GM10248 (cell line): ENCODE measurements around the gene FOXL1.

Experiments
- CTCF ChIA-PET: fragments of 300-600 bp; sonication (Branson Sonifier 250); formaldehyde crosslinking; extraction: SDS; loops from one replicate; lab custom pipeline; 2021; ENCODE audit warnings: antibody characterized with exemption; lab: Yijun Ruan, JAX
- POLR2A ChIA-PET: fragments of 350-650 bp; sonication (Branson Sonifier 250); formaldehyde crosslinking; extraction: SDS; loops from one replicate; lab custom pipeline; 2020; ENCODE audit warnings: antibody characterized with exemption; lab: Yijun Ruan, JAX
- DNase-seq: peaks from one replicate; pipeline ENCODE4 v3.0.0; 2012; ENCODE audit errors: extremely low spot score
- TF ChIP-seq, protein P1 (sequence below): IDR thresholded peaks from 2 replicates; pipeline ENCODE4 v1.5.1; 2012; ENCODE audit warnings: mild to moderate bottlenecking, low read depth; ENCODE audit errors: extremely low read depth, missing control alignments, control extremely low read depth

Gene FOXL1

DNA sequence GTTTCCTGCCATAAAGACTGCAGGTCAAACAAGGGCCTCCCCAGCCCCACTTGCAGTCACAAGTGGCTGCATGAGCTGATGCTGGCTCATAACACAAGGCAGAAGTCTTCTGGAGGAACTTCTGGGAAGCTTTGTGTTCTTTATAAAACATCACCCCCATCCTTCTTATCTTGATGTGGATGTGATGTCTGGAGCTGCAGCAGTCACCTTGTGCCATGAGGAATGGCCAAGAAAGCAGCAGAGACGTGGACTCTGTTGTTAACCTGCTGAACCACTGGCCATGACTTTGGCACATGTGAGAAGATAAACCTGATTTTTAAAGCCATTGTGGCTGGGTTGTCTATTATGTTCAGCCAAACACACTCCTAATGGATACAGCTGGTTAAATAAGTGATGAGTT, 41.8 kb downstream of the FOXL1 start:
- ChIA-PET CTCF (no interaction called here), POLR2A (no interaction called here)
- no peak for DNase-seq
- TF ChIP-seq, protein P1, sequence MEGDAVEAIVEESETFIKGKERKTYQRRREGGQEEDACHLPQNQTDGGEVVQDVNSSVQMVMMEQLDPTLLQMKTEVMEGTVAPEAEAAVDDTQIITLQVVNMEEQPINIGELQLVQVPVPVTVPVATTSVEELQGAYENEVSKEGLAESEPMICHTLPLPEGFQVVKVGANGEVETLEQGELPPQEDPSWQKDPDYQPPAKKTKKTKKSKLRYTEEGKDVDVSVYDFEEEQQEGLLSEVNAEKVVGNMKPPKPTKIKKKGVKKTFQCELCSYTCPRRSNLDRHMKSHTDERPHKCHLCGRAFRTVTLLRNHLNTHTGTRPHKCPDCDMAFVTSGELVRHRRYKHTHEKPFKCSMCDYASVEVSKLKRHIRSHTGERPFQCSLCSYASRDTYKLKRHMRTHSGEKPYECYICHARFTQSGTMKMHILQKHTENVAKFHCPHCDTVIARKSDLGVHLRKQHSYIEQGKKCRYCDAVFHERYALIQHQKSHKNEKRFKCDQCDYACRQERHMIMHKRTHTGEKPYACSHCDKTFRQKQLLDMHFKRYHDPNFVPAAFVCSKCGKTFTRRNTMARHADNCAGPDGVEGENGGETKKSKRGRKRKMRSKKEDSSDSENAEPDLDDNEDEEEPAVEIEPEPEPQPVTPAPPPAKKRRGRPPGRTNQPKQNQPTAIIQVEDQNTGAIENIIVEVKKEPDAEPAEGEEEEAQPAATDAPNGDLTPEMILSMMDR: no peak

DNA sequence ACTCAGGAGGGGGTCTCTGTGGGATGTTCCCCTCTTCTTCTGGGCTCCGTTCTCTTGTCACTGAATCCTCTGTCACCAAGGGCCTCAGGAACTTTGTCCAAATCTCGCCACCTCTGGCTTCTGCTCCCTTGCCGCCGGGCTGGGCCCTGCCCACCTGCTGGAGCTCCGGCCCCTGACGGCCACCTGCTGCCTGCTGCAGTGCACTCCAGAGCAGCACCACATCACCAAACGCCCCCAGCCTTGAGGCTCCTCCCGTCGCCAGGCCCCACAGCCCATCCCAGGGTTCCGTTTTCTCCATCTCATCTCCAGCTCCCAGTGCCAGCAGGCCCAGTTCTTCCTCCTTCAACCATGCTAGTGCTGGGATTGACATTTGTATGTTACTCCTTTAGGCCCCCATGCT, 43.6 kb downstream of the FOXL1 start:
- DNase-seq: no peak
- ChIA-PET CTCF (no interaction called here), POLR2A (no interaction called here)
- TF ChIP-seq, protein P1: no peak

DNA sequence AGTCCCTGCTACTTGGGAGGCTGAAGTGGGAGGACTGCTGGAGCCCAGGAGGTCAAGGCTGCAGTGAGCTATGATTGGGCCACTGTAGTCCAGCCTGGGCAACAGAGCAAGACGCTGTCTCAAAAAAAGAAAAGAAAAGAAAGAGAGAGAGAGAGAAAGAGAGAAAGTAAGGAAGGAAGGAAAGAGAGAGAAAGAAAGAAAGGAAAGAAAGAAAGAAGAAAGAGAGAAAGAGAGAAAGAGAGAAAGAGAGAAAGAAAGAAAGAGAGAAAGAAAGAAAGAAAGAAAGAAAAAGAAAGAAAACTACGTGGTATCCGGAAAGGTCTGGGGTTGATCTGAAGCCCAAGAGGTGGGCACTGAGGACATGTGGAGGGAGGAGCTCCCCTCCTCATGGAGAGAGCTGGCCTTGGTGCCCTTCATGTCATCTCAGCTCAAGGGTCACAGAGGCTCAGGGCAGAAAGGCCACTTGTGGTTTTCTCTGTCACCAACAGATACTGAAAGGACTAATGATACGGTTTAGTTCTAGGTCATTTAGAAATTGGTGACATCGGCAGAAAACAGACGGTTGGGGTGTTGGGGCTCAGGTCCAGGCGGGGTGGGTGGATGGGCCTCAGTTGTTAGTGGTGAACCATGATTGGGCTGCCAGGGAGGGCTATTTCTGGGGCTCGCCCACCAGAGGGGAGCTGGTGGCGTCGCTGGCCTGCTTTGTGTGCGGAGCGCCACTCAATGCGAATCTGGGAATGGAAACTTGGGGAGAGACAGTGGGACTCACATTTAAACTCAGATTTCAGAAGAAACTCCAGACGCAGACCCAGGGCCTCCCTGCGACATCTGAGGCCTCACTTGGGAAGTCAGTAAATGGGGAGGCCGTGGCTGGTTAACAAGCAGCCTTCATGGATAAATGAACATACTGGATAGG, 44.6 kb downstream of the FOXL1 start:
- no peak for DNase-seq
- TF ChIP-seq, protein P1: no peak
- CTCF ChIA-PET: no interaction called here
- POLR2A ChIA-PET: no interaction called here

DNA sequence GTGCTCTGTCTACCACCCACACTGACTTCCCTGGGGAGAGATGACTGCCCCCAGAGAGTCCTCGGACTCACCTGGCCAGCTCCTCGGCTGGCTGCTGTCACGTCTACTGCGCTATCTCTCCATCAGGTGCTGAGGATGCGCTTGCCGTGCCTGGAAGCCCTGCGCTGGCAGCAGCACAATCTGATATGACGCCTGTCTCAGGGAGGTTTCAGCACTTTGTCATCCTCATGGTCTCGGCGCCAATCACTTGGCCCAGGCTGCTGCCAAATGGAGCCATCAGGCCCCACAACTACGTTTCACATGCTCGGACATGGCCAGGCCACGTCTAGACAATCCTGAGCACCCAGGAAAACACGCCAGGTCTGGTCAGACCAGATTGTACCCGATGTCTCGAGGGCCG, 46.7 kb downstream of the FOXL1 start:
- POLR2A ChIA-PET: no interaction called here
- TF ChIP-seq, protein P1: no peak
- no peak for DNase-seq
- CTCF ChIA-PET: no interaction called here

DNA sequence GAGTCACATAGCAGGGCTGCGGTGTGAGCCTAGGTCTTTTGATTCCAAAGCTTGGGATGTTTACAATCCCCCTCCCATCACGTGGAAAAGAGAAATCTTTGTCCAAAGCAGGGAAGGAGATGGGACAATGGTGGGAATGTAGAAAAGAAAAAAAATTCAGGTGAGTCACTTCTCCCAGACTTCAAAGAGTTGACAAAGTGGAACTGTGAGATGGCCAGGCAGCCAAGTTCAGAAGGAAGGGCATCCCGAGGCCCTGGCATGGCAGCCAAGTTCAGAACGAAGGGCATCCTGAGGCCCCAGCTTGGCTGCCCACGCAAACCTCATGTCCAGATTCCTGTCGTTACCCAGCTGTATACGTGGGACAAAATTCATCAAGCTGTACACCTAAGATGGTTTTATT, 47.5 kb downstream of the FOXL1 start:
- ChIA-PET CTCF (no interaction called here), POLR2A (no interaction called here)
- TF ChIP-seq, protein P1: no peak
- no peak for DNase-seq

DNA sequence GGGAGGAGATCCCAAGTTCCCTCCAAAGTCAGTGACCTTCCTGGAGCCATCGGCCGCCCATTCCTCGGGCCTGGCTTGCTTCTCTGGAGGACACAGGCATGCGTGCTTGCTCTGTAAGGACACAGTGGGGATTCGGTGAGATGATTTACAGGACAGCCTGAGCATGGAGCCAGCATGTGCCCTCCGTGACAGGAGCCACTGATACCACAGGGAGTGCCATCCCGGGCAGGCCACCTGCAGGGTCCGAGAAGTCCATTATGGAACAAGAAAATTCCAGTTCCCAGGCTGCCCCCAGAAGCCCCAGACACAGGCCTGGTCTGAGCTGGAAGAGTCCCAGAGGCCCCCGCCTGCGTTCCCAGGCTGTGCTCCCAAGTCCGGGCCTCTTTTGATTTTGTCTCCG, 47.9 kb downstream of the FOXL1 start:
- ChIA-PET POLR2A (no interaction called here), CTCF (no interaction called here)
- no peak for DNase-seq
- TF ChIP-seq, protein P1: no peak
